K562 (cell line): ENCODE measurements around the gene NPIPA7.
"Not testable (repeated sequence)": the region's sequence is repeated elsewhere in the genome, so short reads cannot be mapped to it uniquely, and the experiment has no call there.

Experiments used
- BHLHE40 ChIP-seq: IDR thresholded peaks from 2 replicates; pipeline ENCODE4 v1.6.1; 2011; ENCODE audit warnings: low read length, improper control_type of control experiment
- CHD1 ChIP-seq: fragments of 200-600 bp; sonication (generic); IDR thresholded peaks from one replicate; pipeline ENCODE4 v1.6.1; 2012; ENCODE audit warnings: mild to moderate bottlenecking, moderate library complexity, low read length, inconsistent platforms
- CTCF ChIP-seq, 3 experiments: IDR thresholded peaks in 2 of 3; conservative IDR thresholded peaks in 1 of 3; 2 replicates each; pipeline ENCODE4 v1.5.1; 2011 to 2012; ENCODE audit warnings: low read length in 3 of 3, mild to moderate bottlenecking in 3 of 3, control low read depth in 2 of 3, improper control_type of control experiment in 1 of 3, inconsistent platforms in 1 of 3, low read depth in 1 of 3, mixed read lengths in 1 of 3, moderate library complexity in 1 of 3; ENCODE audit not compliant: insufficient read depth in 2 of 3
- DACH1 ChIP-seq: fragments of 450-650 bp; IDR thresholded peaks from 2 replicates; pipeline ENCODE4 v1.6.1; 2018; ENCODE audit not compliant: partially characterized antibody
- DPF2 ChIP-seq: fragments of 450-650 bp; IDR thresholded peaks from 2 replicates; pipeline ENCODE4 v1.6.1; 2016
- KDM5B ChIP-seq: fragments of 200-600 bp; sonication (generic); IDR thresholded peaks from 2 replicates; pipeline ENCODE4 v1.6.1; 2012; ENCODE audit warnings: low read depth, mild to moderate bottlenecking, moderate library complexity, low read length, control low read depth, inconsistent platforms; ENCODE audit not compliant: insufficient replicate concordance
- NFIC ChIP-seq: fragments of 450-650 bp; IDR thresholded peaks from 2 replicates; pipeline ENCODE4 v1.6.1; 2017; ENCODE audit warnings: mild to moderate bottlenecking, inconsistent platforms
- TEAD2 ChIP-seq: fragments of 450-650 bp; IDR thresholded peaks from 2 replicates; pipeline ENCODE4 v1.6.1; 2016; ENCODE audit warnings: missing genetic modification characterization, control low read depth, missing compliant biosample characterization

GRCh38 chr16:16331466-16331865 lies 47.5 kb upstream of the NPIPA7 start:
- TF ChIP-seq TEAD2 (tag); DACH1; NFIC; CTCF (IDR thresholded peaks at IDR 0.05 in 2 of 3, conservative IDR thresholded peaks at IDR 0.05 in 1 of 3; ENCODE audit: insufficient read depth in 2 of 3, low read depth in 1 of 3, low read length in 3 of 3); CHD1; BHLHE40; KDM5B; DPF2: not testable (repeated sequence)
